ENCODE data around the gene PLAC9.

DNA sequence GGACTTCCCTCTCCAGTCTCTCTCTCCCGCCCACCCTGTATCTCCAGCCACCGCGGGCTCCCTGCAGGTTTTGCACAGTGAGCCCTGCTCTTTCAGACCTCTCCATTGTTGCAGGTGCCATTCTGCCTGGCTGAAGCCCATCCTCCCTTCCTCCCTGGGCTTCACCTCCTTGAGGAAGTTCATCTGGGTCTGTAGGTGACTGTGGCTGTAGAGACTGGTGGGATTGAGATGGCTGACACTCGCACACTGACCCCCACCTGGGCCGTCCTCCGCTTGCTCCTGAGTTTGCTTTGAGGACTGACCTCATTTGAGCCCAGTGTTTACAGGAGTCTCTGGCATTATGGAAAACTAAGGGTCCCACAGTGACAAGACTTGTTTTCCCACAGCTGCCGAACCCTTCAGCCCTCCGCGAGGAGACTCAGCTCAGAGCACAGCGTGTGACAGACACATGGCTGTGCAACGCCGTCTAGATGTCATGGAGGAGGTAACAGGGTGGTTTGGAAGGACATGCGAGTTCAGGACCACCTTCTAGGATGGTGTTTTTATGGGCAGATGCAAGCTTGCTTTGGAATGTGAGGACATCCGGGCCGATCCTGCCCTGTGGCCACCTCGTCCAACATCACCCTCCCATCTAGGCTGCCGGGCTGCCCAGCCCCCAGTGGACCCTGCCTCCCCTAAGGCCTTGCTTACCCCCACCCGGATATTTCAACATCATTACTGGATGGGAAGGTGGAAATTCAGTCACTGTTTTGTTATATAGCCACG is 9.3 kb downstream of the PLAC9 start:
- TF ChIP-seq, protein P1, sequence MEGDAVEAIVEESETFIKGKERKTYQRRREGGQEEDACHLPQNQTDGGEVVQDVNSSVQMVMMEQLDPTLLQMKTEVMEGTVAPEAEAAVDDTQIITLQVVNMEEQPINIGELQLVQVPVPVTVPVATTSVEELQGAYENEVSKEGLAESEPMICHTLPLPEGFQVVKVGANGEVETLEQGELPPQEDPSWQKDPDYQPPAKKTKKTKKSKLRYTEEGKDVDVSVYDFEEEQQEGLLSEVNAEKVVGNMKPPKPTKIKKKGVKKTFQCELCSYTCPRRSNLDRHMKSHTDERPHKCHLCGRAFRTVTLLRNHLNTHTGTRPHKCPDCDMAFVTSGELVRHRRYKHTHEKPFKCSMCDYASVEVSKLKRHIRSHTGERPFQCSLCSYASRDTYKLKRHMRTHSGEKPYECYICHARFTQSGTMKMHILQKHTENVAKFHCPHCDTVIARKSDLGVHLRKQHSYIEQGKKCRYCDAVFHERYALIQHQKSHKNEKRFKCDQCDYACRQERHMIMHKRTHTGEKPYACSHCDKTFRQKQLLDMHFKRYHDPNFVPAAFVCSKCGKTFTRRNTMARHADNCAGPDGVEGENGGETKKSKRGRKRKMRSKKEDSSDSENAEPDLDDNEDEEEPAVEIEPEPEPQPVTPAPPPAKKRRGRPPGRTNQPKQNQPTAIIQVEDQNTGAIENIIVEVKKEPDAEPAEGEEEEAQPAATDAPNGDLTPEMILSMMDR (IDR thresholded peaks at IDR 0.05): no peak
- TF ChIP-seq POLR2A (IDR thresholded peaks at IDR 0.05): no peak

Data from lower leg skin (tissue), 3 donors.